ENCODE results near the gene FAM234A. TPM values are rescaled to one million over a fixed set of nuclear protein-coding genes. Genes with fewer than 3 reads are reported as not detected.

Gene FAM234A, protein sequence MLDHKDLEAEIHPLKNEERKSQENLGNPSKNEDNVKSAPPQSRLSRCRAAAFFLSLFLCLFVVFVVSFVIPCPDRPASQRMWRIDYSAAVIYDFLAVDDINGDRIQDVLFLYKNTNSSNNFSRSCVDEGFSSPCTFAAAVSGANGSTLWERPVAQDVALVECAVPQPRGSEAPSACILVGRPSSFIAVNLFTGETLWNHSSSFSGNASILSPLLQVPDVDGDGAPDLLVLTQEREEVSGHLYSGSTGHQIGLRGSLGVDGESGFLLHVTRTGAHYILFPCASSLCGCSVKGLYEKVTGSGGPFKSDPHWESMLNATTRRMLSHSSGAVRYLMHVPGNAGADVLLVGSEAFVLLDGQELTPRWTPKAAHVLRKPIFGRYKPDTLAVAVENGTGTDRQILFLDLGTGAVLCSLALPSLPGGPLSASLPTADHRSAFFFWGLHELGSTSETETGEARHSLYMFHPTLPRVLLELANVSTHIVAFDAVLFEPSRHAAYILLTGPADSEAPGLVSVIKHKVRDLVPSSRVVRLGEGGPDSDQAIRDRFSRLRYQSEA
- total RNA-seq = 83.6 and 104 TPM in 2 replicates

DNA sequence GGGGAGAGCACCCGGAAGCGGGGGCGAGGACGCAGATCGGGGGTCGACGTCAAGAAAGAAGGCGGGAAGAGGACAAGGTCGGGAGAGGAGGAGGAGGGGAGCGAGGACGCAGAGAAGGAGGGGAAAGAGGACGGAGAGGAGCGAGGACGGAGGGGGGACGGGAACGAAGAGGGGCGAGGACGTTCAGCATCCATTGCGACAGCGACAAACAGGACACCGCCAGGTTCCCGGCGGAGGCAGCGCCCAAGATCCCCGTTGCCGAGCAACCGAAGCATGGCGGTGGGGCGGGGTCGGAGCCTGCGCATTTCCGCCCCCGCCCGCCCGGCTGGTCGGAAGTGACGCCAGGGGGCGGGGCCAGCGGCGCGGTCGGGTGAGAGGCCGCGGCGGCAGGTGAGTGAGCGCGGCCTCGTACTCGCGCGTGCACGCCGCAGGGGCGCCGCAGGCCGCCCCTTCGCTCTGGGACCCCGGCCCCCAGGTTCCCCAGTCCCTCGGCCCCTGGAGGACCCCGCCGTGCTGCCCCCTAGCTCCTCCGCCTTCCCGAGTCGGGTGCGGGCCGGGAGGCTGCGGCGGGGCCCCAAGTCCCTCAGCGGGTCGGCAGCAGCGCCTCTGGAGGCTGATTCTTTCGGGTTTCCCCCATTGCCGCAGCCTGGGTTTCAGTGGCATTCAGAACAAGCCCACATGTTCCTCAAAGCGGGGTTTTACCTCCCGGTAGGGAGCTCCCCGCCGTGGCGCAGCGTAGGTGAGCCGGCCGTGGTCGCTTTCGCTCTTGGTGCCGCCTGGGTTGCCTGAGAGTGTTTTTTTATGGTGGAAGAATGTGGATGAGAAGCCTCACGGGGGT lies at the start of gene FAM234A:
Gene FAM234A (plus strand): TSS at position 354 of the 838 bp plus-strand sequence. CDS start 19,593 bp downstream, outside the sequence.

DNA sequence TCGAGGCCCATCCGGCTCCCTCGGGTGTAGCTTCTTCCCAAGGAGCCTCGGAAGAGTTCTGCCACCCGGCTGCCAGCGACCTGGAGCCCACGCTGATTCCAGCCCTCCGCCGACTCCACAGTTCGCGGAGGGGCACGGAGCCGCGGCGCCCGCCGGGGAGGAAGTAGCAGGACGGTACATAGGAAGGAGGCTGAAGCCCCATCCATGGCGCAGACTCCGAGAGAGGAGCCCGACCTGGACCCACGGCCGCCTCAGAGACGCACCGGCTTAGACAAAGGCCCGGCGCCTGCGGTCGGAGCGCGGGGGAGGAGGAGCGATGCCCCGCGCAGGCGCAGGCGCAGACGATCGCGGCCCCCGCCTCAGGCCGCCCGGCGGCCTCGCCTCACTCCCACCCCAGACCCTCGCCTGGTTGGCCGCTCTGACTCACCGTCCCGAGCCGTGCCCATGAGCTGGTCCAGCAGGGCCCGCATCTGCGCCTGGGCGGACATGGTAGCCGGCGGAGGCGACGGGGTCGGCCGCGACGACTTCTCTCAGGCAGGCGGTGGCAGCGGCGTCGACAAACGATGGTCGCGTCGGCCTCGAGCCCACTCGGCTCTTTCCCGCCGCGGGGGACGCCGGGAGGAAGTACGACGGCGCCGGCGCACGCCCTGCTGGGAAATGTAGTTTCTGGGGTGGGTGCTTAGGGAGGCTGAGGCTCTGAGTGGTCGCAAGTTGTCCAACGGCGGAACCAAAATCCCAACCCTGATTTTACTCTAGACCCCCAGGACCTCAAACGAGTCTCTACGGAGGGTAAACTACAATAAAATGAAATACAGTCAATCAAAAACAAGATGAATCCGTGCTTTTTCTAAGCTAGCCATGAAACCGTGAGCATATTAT lies 5.5 kb upstream of the FAM234A start, which contains the start of gene LUC7L:
Gene LUC7L (minus strand): TSS at position 598 of the 879 bp plus-strand sequence. CDS start 110 bp downstream, at position 488.

DNA sequence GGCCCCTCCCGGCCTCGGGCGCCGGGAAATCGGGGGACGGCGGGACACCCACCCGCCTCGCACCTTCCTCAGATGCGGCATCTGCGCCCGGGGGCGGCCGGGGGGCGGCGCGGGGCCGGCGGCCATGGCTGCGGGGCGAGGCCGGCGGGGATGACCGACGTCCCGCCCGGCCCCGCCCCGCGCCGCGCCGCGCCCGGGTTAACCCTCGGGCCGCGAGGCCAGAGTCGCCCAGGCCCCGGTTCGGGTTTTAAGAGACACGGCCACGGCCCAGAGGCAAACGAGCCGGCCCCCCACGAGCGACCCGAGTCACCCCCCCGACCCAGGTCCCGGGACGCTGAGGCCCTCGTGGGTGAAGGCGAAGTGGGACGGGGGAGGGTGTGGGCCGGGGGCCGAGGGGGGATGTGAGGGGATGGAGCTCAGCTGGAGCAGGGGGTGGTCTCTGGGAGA lies 41.2 kb downstream of the FAM234A start, which contains the start of gene RGS11:
Gene RGS11 (minus strand): TSS at position 159 of the 447 bp plus-strand sequence. CDS start 33 bp downstream, at position 126.

DNA sequence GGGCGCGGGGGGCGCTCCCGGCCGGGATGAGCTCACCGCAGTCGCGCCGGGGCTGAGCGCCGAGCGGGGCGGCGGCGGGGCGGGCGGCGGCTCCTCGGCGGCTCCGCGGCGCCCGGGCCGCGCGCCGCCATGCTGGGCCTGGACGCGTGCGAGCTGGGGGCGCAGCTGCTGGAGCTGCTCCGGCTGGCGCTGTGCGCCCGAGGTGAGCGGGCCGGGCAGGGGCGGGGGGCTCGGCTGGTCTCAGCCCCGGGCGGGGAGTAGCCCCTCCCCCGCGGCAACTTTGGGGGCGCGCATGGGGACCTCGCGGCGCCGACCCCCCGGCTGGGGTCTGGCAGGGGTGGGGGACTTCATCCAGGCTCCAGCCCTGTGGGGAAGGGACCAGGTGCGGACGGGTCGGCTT lies 45.9 kb downstream of the FAM234A start, which contains the start of gene ARHGDIG:
Gene ARHGDIG (plus strand): TSS at position 40 of the 400 bp plus-strand sequence. CDS start 90 bp downstream, at position 130.

DNA sequence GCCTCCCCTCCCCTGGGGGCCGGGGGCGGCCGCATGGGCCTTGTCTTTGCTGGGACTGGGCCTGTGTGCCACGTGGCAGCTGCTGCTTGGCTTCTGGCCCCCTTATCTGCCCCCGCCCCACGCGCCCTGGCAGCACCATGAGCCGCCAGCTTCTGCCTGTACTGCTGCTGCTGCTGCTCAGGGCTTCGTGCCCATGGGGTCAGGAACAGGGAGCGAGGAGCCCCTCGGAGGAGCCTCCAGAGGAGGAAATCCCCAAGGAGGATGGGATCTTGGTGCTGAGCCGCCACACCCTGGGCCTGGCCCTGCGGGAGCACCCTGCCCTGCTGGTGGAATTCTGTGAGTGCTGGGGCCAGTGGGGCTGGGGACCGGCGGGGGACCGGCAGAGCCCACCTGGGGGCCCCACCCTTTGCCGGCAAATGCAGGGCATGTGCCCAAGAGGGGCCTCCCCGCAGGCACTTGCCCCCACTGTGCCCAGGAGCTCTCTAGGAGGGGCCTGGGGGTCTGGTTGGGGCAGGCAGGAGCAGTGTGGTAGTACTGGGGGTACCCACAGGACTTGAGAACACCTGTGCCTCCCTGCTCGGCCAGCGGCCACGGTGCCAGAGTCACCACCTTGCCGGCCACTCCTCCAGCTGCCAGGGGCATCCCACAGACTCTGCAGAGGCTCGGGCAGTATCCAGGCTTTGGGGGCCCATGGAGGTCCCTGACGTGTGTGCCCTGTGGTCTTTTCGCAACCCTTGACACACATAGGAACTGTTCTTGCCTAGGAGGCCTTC lies 48.6 kb downstream of the FAM234A start, which contains the start of gene PDIA2:
Gene PDIA2 (plus strand): TSS at position 132 of the 773 bp plus-strand sequence. CDS start 6 bp downstream, at position 138.

Other genes starting within 250 kb of the FAM234A start
- gene POLR3K, start 181.2 kb upstream of the FAM234A start, total RNA-seq = 4.9 and 5.2 TPM in 2 replicates
- gene SNRNP25, start 181.0 kb upstream of the FAM234A start, total RNA-seq = 18.3 and 22.1 TPM in 2 replicates
- 27.1 and 29.2 TPM in 2 replicates for gene RHBDF1, start 162.2 kb upstream of the FAM234A start, total RNA-seq
- 108 and 171 TPM in 2 replicates for gene MPG, start 156.6 kb upstream of the FAM234A start, total RNA-seq
- gene NPRL3, start 96.1 kb upstream of the FAM234A start, total RNA-seq = 13.5 and 14.7 TPM in 2 replicates
- gene HBZ, start 82.2 kb upstream of the FAM234A start, total RNA-seq = not detected in 2 replicates
- gene HBM, start 68.8 kb upstream of the FAM234A start, total RNA-seq = not detected in 2 replicates
- gene HBA2, start 61.9 kb upstream of the FAM234A start, total RNA-seq = not detected in 2 replicates
- gene HBA1, start 58.1 kb upstream of the FAM234A start, total RNA-seq = not detected in 2 replicates
- gene HBQ1, start 54.4 kb upstream of the FAM234A start, total RNA-seq = 1.1 and 1.3 TPM in 2 replicates
- 42.5 and 45.9 TPM in 2 replicates for gene LUC7L, start 5.4 kb upstream of the FAM234A start, total RNA-seq
- gene RGS11, start 41.1 kb downstream of the FAM234A start, total RNA-seq = 1.7 and 2.9 TPM in 2 replicates
- gene ARHGDIG, start 45.8 kb downstream of the FAM234A start, total RNA-seq = 0.57 and 2.3 TPM in 2 replicates
- 0.65 TPM in 1 of 2 replicates, not detected in the other for gene PDIA2, start 48.3 kb downstream of the FAM234A start, total RNA-seq
- gene AXIN1, start 117.9 kb downstream of the FAM234A start, total RNA-seq = 23.2 and 25.1 TPM in 2 replicates
- gene MRPL28, start 135.7 kb downstream of the FAM234A start, total RNA-seq = 91.2 and 127 TPM in 2 replicates
- 84.4 and 129 TPM in 2 replicates for gene PGAP6, start 147.2 kb downstream of the FAM234A start, total RNA-seq
- 99.6 and 146 TPM in 2 replicates for gene NME4, start 162.4 kb downstream of the FAM234A start, total RNA-seq
- 19.0 and 21.2 TPM in 2 replicates for gene DECR2, start 167.1 kb downstream of the FAM234A start, total RNA-seq
- 27.4 and 37.9 TPM in 2 replicates for gene RAB11FIP3, start 190.8 kb downstream of the FAM234A start, total RNA-seq

All from vein endothelial cell (primary cell).